ENCODE results near the gene FARS2. TPM values are rescaled to one million over a fixed set of nuclear protein-coding genes. Genes with fewer than 3 reads are reported as not detected.

FARS2 gene
- total and polyA plus RNA-seq, 9 of the 15 experiments (the other 6 are each of a cell fraction or from before 2014, with no cell fraction given), result 16.5 to 62.2 (median 27.0) TPM

GRCh38 chr6:5636210-5637030 lies 375.1 kb downstream of the FARS2 start:
- H4K20me1 ChIP-seq (replicated peaks; ENCODE audit: control insufficient read depth, insufficient read depth, low read length), result no peaks in the 10 kb centered on the region
- no peaks in the 10 kb centered on the region for H3K4me1 ChIP-seq (replicated peaks in 1 of 2; ENCODE audit: control insufficient read depth in 2 of 2, insufficient read depth in 2 of 2, low read length in 2 of 2)
- FAIRE-seq, result no peak
- in situ Hi-C loops (cut with MboI), result no loop called here
- ChIA-PET CTCF (ENCODE audit: low intra/inter-chr PET ratio) (no interaction called here), POLR2A (interaction anchor here (1.1 to 1.3 kb wide), 4 partner anchors 9 to 32 kb away, joined by 3 to 4 read pairs (median 4); no protein-coding TSS in a partner anchor)
- TF ChIP-seq ZNF12 (CRISPR knock-in tag; IDR thresholded peaks at IDR 0.05) (no peak), SREBF1 (IDR thresholded peaks at IDR 0.05; ENCODE audit: borderline replicate concordance, low read depth, low read length) (no peak), CHD1 (IDR thresholded peaks at IDR 0.05; ENCODE audit: low read length) (no peak), ZNF174 (CRISPR knock-in tag; IDR thresholded peaks at IDR 0.05) (no peak), ZNF766 (CRISPR knock-in tag; conservative IDR thresholded peaks at IDR 0.05) (no peak), GTF3C2 (IDR thresholded peaks at IDR 0.05; ENCODE audit: borderline replicate concordance, extremely low read depth, insufficient read length) (no peak), YY1 (IDR thresholded peaks at IDR 0.05; ENCODE audit: borderline replicate concordance in 1 of 3, control insufficient read depth in 1 of 3, extremely low read depth in 1 of 3, insufficient read depth in 3 of 3, insufficient read length in 1 of 3, insufficient replicate concordance in 2 of 3, low read depth in 1 of 3, low read length in 2 of 3) (peak; percentile 69 to 91 (median 74))
- no peak overlapping the region for H3K4me3 ChIP-seq
- DNase-seq (ENCODE audit: extremely low read depth in 1 of 4, low spot score in 3 of 4), result no peak
- H3K4me2 ChIP-seq (ENCODE audit: insufficient read depth, low read length), result no peak overlapping the region
- no peak overlapping the region for H2AFZ ChIP-seq (ENCODE audit: low read depth, low read length)
- no peaks in the 10 kb centered on the region for H3K36me3 ChIP-seq (ENCODE audit: control insufficient read depth, insufficient read depth, low read length)
- BruUV-seq (replicated peaks), result no TSS peak
- intact Hi-C loops (cut with micrococcal nuclease), result no loop called here
- no peaks in the 10 kb centered on the region for H3K79me2 ChIP-seq (ENCODE audit: control insufficient read depth, insufficient read depth, low read length)
- H3K9me3 ChIP-seq (replicated peaks; ENCODE audit: control insufficient read depth, insufficient read depth, low read depth, low read length), result peaks cover 6% of the 10 kb centered on the region
- H3K9ac ChIP-seq (ENCODE audit: insufficient read depth in 1 of 2, low read depth in 2 of 2, low read length in 2 of 2), result no peak overlapping the region
- no peak overlapping the region for H3K27ac ChIP-seq (ENCODE audit: extremely low read depth, low read depth, low read length)
- H3K27me3 ChIP-seq (ENCODE audit: control insufficient read depth in 2 of 2, insufficient read depth in 2 of 2, low read length in 2 of 2), result no peaks in the 10 kb centered on the region
- H3K9me1 ChIP-seq (ENCODE audit: control insufficient read depth, insufficient read depth, low read length), result no peaks in the 10 kb centered on the region
- ATAC-seq, result no peak
- 44% methylated on average over 16 of the region's 16 CpGs for WGBS (ENCODE audit: insufficient coverage, low coverage, missing lambda C conversion rate)
